H1 (cell line): ENCODE data around the gene UMODL1. TPM values are rescaled to one million over a fixed set of nuclear protein-coding genes. Genes with fewer than 3 reads are reported as not detected.

Experiments
- CTCF ChIA-PET: fragments of 300-600 bp; sonication (Branson Sonifier 250); formaldehyde crosslinking; loops from one replicate; lab custom pipeline; 2021; ENCODE audit not compliant: partially characterized antibody; lab: Charles Lee
- POLR2A ChIA-PET: fragments of 300-600 bp; sonication (Branson Sonifier 250); formaldehyde crosslinking; loops from one replicate; lab custom pipeline; 2021; ENCODE audit warnings: inconsistent platforms; ENCODE audit not compliant: partially characterized antibody; lab: Charles Lee
- DNase-seq, 2 experiments: peaks; one replicate each; pipeline versions ENCODE4 v3.0.0 to v3.0.0-alpha.2; 2010 to 2022; ENCODE audit warnings: low spot score in 2 of 2, low read depth in 1 of 2, mixed read lengths in 1 of 2
- FAIRE-seq: peaks from 2 replicates; lab custom pipeline; 2011; peaks lifted over from hg19 to GRCh38; lab: Jason Lieb, UNC
- H2AFZ ChIP-seq: 2 replicates; pipeline ENCODE4 v1.8.1; 2012; ENCODE audit warnings: low read length, inconsistent platforms
- H2AK5ac ChIP-seq: 2 replicates; pipeline ENCODE4 v1.6.1; 2013; ENCODE audit warnings: low read depth, low read length
- H2BK120ac ChIP-seq: replicated peaks from 2 replicates; pipeline ENCODE3; 2013; ENCODE audit warnings: low read depth, low read length, inconsistent platforms
- H2BK12ac ChIP-seq: 2 replicates; pipeline ENCODE4 v1.6.1; 2013; ENCODE audit warnings: low read depth, low read length
- H2BK15ac ChIP-seq: 2 replicates; pipeline ENCODE4 v1.6.1; 2013; ENCODE audit warnings: low read length
- H2BK20ac ChIP-seq: 2 replicates; pipeline ENCODE4 v1.6.1; 2013; ENCODE audit warnings: low read length
- H2BK5ac ChIP-seq: 2 replicates; pipeline ENCODE4 v1.6.1; 2013; ENCODE audit warnings: low read depth, low read length
- H3K14ac ChIP-seq: 2 replicates; pipeline ENCODE4 v1.6.1; 2013; ENCODE audit warnings: inconsistent platforms; ENCODE audit not compliant: insufficient read length
- H3K18ac ChIP-seq: 2 replicates; pipeline ENCODE4 v1.6.1; 2013; ENCODE audit warnings: low read length; ENCODE audit errors: extremely low read depth
- H3K23ac ChIP-seq: 2 replicates; pipeline ENCODE4 v1.6.1; 2013; ENCODE audit warnings: inconsistent platforms; ENCODE audit not compliant: insufficient read length
- H3K23me2 ChIP-seq: 2 replicates; pipeline ENCODE4 v1.6.1; 2013; ENCODE audit warnings: low read depth, low read length
- H3K27ac ChIP-seq: 2 replicates; pipeline ENCODE4 v1.6.1; 2011; ENCODE audit warnings: low read depth, low read length, inconsistent platforms
- H3K27me3 ChIP-seq, 4 experiments: replicated peaks in 1 of 4; 1 replicate in 1 of 4; 2 replicates in 3 of 4; pipeline versions ENCODE4 v1.6.1 to v1.8.1; 2011 to 2013; ENCODE audit warnings: low read length in 3 of 4, mild to moderate bottlenecking in 3 of 4, inconsistent platforms in 2 of 4, mixed read lengths in 2 of 4, moderate library complexity in 1 of 4; ENCODE audit not compliant: control insufficient read depth in 3 of 4, insufficient read depth in 3 of 4; ENCODE audit errors: extremely low read depth in 1 of 4
- H3K36me3 ChIP-seq, 4 experiments: 2 replicates each; pipeline versions ENCODE4 v1.6.1 to v1.8.1; 2011 to 2013; ENCODE audit warnings: mild to moderate bottlenecking in 4 of 4, low read length in 3 of 4, moderate library complexity in 2 of 4, control low read depth in 1 of 4, inconsistent platforms in 1 of 4; ENCODE audit not compliant: insufficient read depth in 4 of 4, control insufficient read depth in 2 of 4
- H3K4ac ChIP-seq: replicated peaks from 2 replicates; pipeline ENCODE3; 2013; ENCODE audit warnings: low read length, low read depth, mixed read lengths, inconsistent platforms; ENCODE audit not compliant: insufficient read length
- H3K4me1 ChIP-seq, 4 experiments: replicated peaks in 1 of 4; 1 replicate in 1 of 4; 2 replicates in 3 of 4; pipeline versions ENCODE4 v1.6.1 to v1.8.1; 2011 to 2013; ENCODE audit warnings: low read length in 3 of 4, inconsistent platforms in 2 of 4, mixed read lengths in 1 of 4; ENCODE audit not compliant: insufficient read depth in 4 of 4, control insufficient read depth in 3 of 4
- H3K4me2 ChIP-seq, 2 experiments: 2 replicates each; pipeline versions ENCODE4 v1.6.1 to v1.8.1; 2011 to 2013; ENCODE audit warnings: low read depth in 2 of 2, low read length in 2 of 2, control low read depth in 1 of 2, inconsistent platforms in 1 of 2, mild to moderate bottlenecking in 1 of 2; ENCODE audit not compliant: insufficient read depth in 1 of 2
- H3K4me3 ChIP-seq, 4 experiments: fragments of 200-600, 300-600 bp in 1 of 4; sonication (generic), shearing (Covaris generic), sonication (Bioruptor Twin) in 1 of 4; 2 replicates each; pipeline versions ENCODE4 v1.5.1 to v1.8.1; 2011 to 2016; ENCODE audit warnings: low read length in 4 of 4, low read depth in 3 of 4, control low read depth in 2 of 4, inconsistent platforms in 2 of 4, mild to moderate bottlenecking in 2 of 4, mixed read lengths in 1 of 4, moderate library complexity in 1 of 4; ENCODE audit not compliant: insufficient read depth in 2 of 4; ENCODE audit errors: extremely low read depth in 1 of 4
- H3K56ac ChIP-seq: replicated peaks from 2 replicates; pipeline ENCODE3; 2013; ENCODE audit warnings: low read depth, mild to moderate bottlenecking, mixed read lengths, low read length, inconsistent platforms; ENCODE audit not compliant: insufficient read length
- H3K79me1 ChIP-seq: 2 replicates; pipeline ENCODE4 v1.6.1; 2013; ENCODE audit warnings: low read depth, low read length, control low read depth
- H3K79me2 ChIP-seq, 2 experiments: 2 replicates each; pipeline versions ENCODE4 v1.6.1 to v1.8.1; 2012 to 2013; ENCODE audit warnings: low read length in 2 of 2, mild to moderate bottlenecking in 2 of 2, inconsistent platforms in 1 of 2; ENCODE audit not compliant: insufficient read depth in 2 of 2, control insufficient read depth in 1 of 2
- H3K9ac ChIP-seq, 4 experiments: replicated peaks in 1 of 4; 1 replicate in 1 of 4; 2 replicates in 3 of 4; pipeline versions ENCODE4 v1.6.1 to v1.8.1; 2011 to 2013; ENCODE audit warnings: low read depth in 3 of 4, low read length in 3 of 4, control low read depth in 2 of 4, mild to moderate bottlenecking in 2 of 4, moderate library complexity in 2 of 4, inconsistent platforms in 1 of 4; ENCODE audit errors: extremely low read depth in 1 of 4
- H3K9me3 ChIP-seq, 2 experiments: 2 replicates each; pipeline versions ENCODE4 v1.6.1 to v1.8.1; 2012 to 2013; ENCODE audit warnings: mild to moderate bottlenecking in 2 of 2, moderate library complexity in 2 of 2, control low read depth in 1 of 2, inconsistent platforms in 1 of 2, low read depth in 1 of 2, low read length in 1 of 2, mixed read lengths in 1 of 2; ENCODE audit not compliant: insufficient read depth in 2 of 2
- H4K20me1 ChIP-seq, 2 experiments: replicated peaks in 1 of 2; 2 replicates each; pipeline versions ENCODE3 to v1.8.1; 2011 to 2013; ENCODE audit warnings: inconsistent platforms in 2 of 2, low read length in 2 of 2, mild to moderate bottlenecking in 1 of 2; ENCODE audit not compliant: insufficient read depth in 2 of 2, control insufficient read depth in 1 of 2
- H4K5ac ChIP-seq: 2 replicates; pipeline ENCODE4 v1.6.1; 2013; ENCODE audit warnings: low read length, low read depth, mixed read lengths, inconsistent platforms; ENCODE audit not compliant: insufficient read length
- H4K8ac ChIP-seq: 2 replicates; pipeline ENCODE4 v1.8.0; 2013; ENCODE audit warnings: mild to moderate bottlenecking, moderate library complexity, low read length, inconsistent platforms; ENCODE audit not compliant: insufficient read depth; ENCODE audit errors: extremely low read depth
- H4K91ac ChIP-seq: replicated peaks from 2 replicates; pipeline ENCODE3; 2013; ENCODE audit warnings: low read length, mixed read lengths, inconsistent platforms; ENCODE audit not compliant: insufficient read length
- ASH2L ChIP-seq: fragments of 200-600, 300-600 bp; sonication (generic); IDR thresholded peaks from one replicate; pipeline ENCODE4 v1.7.1; 2017; ENCODE audit warnings: low read length
- CHD2 ChIP-seq: IDR thresholded peaks from 2 replicates; pipeline ENCODE4 v1.6.1; 2012; ENCODE audit warnings: low read length, improper control_type of control experiment
- GTF2F1 ChIP-seq: IDR thresholded peaks from 2 replicates; pipeline ENCODE4 v1.6.1; 2012; ENCODE audit warnings: low read depth, low read length, improper control_type of control experiment, borderline replicate concordance
- KDM4A ChIP-seq: IDR thresholded peaks from one replicate; pipeline ENCODE4 v1.7.1; 2012; ENCODE audit warnings: low read depth, mild to moderate bottlenecking, moderate library complexity, low read length, inconsistent platforms; ENCODE audit not compliant: severe bottlenecking
- SAP30 ChIP-seq: fragments of 300-600 bp; sonication (generic); IDR thresholded peaks from 2 replicates; pipeline ENCODE4 v1.7.1; 2012; ENCODE audit warnings: low read length, moderate library complexity, mild to moderate bottlenecking, inconsistent platforms; ENCODE audit not compliant: insufficient read depth, insufficient replicate concordance
- SIX5 ChIP-seq: IDR thresholded peaks from 2 replicates; pipeline ENCODE4 v1.6.1; 2011; ENCODE audit warnings: mild to moderate bottlenecking, low read depth, low read length
- YY1 ChIP-seq: IDR thresholded peaks from 2 replicates; pipeline ENCODE4 v1.6.1; 2011; ENCODE audit warnings: low read depth, mild to moderate bottlenecking, low read length
- WGBS, 2 experiments: shearing (Covaris generic) in 1 of 2; methylation state at CpG; one replicate each; pipeline versions ENCODE4 v1.1.6 to v1.1.7; 2013 to 2015; ENCODE audit warnings: low lambda C conversion rate in 2 of 2, mixed read lengths in 2 of 2, inconsistent platforms in 1 of 2, low coverage in 1 of 2, missing lambda C conversion rate in 1 of 2; ENCODE audit not compliant: insufficient replicate concordance in 2 of 2, insufficient coverage in 1 of 2, insufficient read length in 1 of 2; ENCODE audit errors: extremely low coverage in 1 of 2, missing lambda C conversion rate in 1 of 2; 5-methylcytosine and 5-hydroxymethylcytosine counted together
- polyA plus RNA-seq, 7 experiments: library from polyadenylated mRNA; depleted of rRNA in 3 of 7; stranded (reverse) in 5 of 7; unstranded in 2 of 7; fragments of >200 nt in 5 of 7; fragments of 200-250 nt in 2 of 7; gene quantifications; 1 replicate in 5 of 7; 2 replicates in 1 of 7; 4 replicates in 1 of 7; pipeline versions ENCODE4 v1.2.1 to v1.2.3, GENCODE V29; 2011 to 2013; ENCODE audit warnings: missing spikeins in 2 of 7, mixed read lengths in 2 of 7
- total RNA-seq: library from RNA; stranded (reverse); fragmentation: NEBNext Ultra II Directional; extraction: Animal tissue kit (Norgen Biotek cat#: 25700); gene quantifications from 2 replicates; pipeline ENCODE4 v1.2.1, GENCODE V29; 2021

Gene UMODL1
- total and polyA plus RNA-seq, 2 of the 8 experiments (the other 6 are each of a cell fraction or from before 2014, with no cell fraction given) = not detected

GRCh38 chr21:42137191-42137904 is 66.2 kb downstream of the UMODL1 start:
- Histone ChIP-seq H3K18ac (no peak overlapping the region; the same call in 1 of the 2 replicates), H3K79me1 (no peaks in the 10 kb centered on the region), H2AFZ (no peak overlapping the region), H4K8ac (no peak overlapping the region), H3K9ac (no peak overlapping the region), H3K36me3 (no peaks in the 10 kb centered on the region), H2BK12ac (no peak overlapping the region), H3K23ac (no peak overlapping the region), H2BK20ac (no peak overlapping the region), H3K9me3 (no peaks in the 10 kb centered on the region), H2AK5ac (no peak overlapping the region), H3K4me2 (no peak overlapping the region), H3K56ac (no peak overlapping the region), H3K4me1 (no peaks in the 10 kb centered on the region), H2BK15ac (no peak overlapping the region), H3K4ac (no peak overlapping the region), H3K27ac (no peak overlapping the region), H4K5ac (no peak overlapping the region), H3K14ac (no peak overlapping the region), H3K79me2 (no peaks in the 10 kb centered on the region), H3K23me2 (peaks cover under 1% of the 10 kb centered on the region; the same call in 1 of the 2 replicates), H2BK5ac (no peak overlapping the region), H3K27me3 (no peaks in the 10 kb centered on the region), H3K4me3 (no peak overlapping the region), H4K20me1 (no peaks in the 10 kb centered on the region), H4K91ac (no peak overlapping the region), H2BK120ac (no peak overlapping the region)
- no peak for DNase-seq
- CTCF ChIA-PET = interaction anchor here (1.5 to 1.6 kb wide), 2 partner anchors 12 to 121 kb away, joined by 5 read pairs; no protein-coding TSS in a partner anchor
- POLR2A ChIA-PET = no interaction called here
- TF ChIP-seq CHD2 (no peak), SIX5 (no peak), YY1 (no peak), KDM4A (no peak), SAP30 (no peak), GTF2F1 (no peak), ASH2L (no peak)
- 85% methylated on average over 19 of the region's 22 CpGs; no CpG with 5 or more reads in 1 of the 2 experiments for WGBS, 2 experiments
- FAIRE-seq = no peak
